AML-193 (cell line): ENCODE results near the gene CHCT1.
A peak's percentile ranks its signal among the peaks of the same experiment; 100 is the strongest.
"Not testable (repeated sequence)": the region's sequence is repeated elsewhere in the genome, so short reads cannot be mapped to it uniquely, and the experiment has no call there.

Source experiments
- DNase-seq, 2 experiments: peaks; one replicate each; lab custom pipeline; 2025; lab: John Stamatoyannopoulos, UW

CHCT1 gene

GRCh38 chr17:60422162-60422665, at the start of gene CHCT1:
Gene CHCT1 (plus strand): TSS chr17:60422489. CDS start chr17:60422593, 104 bp downstream.
- no peak for DNase-seq

- peak; percentile 38 to 51 for DNase-seq
These were observed 49.4 kb upstream of the CHCT1 start for GRCh38 chr17:60372790-60373483.

GRCh38 chr17:60378187-60378586, 44.1 kb upstream of the CHCT1 start:
- not testable (repeated sequence) for DNase-seq

GRCh38 chr17:60379461-60379860, 42.8 kb upstream of the CHCT1 start:
- DNase-seq, result not testable (repeated sequence)

- DNase-seq, result no peak
These were observed 40.3 kb upstream of the CHCT1 start for GRCh38 chr17:60381958-60382357.

- DNase-seq, result no peak
These were observed 38.9 kb upstream of the CHCT1 start for GRCh38 chr17:60383379-60383778.

GRCh38 chr17:60384921-60385320, 37.4 kb upstream of the CHCT1 start:
- DNase-seq, result not testable (repeated sequence)

- DNase-seq, result peak; percentile 23 to 28
These were observed 35.9 kb upstream of the CHCT1 start for GRCh38 chr17:60386147-60387058.

GRCh38 chr17:60387666-60388065, 34.6 kb upstream of the CHCT1 start:
- DNase-seq, result no peak

GRCh38 chr17:60388742-60389141, 33.5 kb upstream of the CHCT1 start:
- peak; percentile 29 to 42 for DNase-seq

GRCh38 chr17:60390186-60390585, 32.1 kb upstream of the CHCT1 start:
- peak; percentile 66 to 78 for DNase-seq

- DNase-seq, result peak; percentile 52 to 58
These were observed 31.3 kb upstream of the CHCT1 start for GRCh38 chr17:60390925-60391470.

GRCh38 chr17:60391471-60392041, 30.7 kb upstream of the CHCT1 start:
- no peak for DNase-seq

GRCh38 chr17:60392042-60392844, 30.0 kb upstream of the CHCT1 start, which contains the start of gene USP32:
Gene USP32 (minus strand): TSS chr17:60392133. CDS start chr17:60391939, 194 bp downstream.
- DNase-seq, result peak; percentile 99

GRCh38 chr17:60392845-60393702, 29.2 kb upstream of the CHCT1 start:
- DNase-seq, result peak; percentile 57 to 70

GRCh38 chr17:60393840-60394723, 28.2 kb upstream of the CHCT1 start:
- DNase-seq, result peak; percentile 81 to 87

GRCh38 chr17:60395508-60396065, 26.7 kb upstream of the CHCT1 start:
- DNase-seq, result peak; percentile 86 to 88

- DNase-seq, result no peak
These were observed 25.9 kb upstream of the CHCT1 start for GRCh38 chr17:60396412-60396811.
